SK-N-SH (cell line): Measurements from ENCODE around the gene HECTD3.

Source experiments
- CTCF ChIP-seq: fragments of 200-600 bp; sonication (generic); IDR thresholded peaks from 2 replicates; pipeline ENCODE4 v1.6.1; 2017; ENCODE audit warnings: antibody characterized with exemption, mild to moderate bottlenecking, moderate library complexity
- FOSL2 ChIP-seq: IDR thresholded peaks from 2 replicates; pipeline ENCODE4 v1.4.0; 2012; ENCODE audit warnings: low read depth, mild to moderate bottlenecking, moderate library complexity, borderline replicate concordance
- FOXM1 ChIP-seq: IDR thresholded peaks from 2 replicates; pipeline ENCODE4 v1.4.0; 2012; ENCODE audit warnings: low read depth, mild to moderate bottlenecking
- JUND ChIP-seq: IDR thresholded peaks from 2 replicates; pipeline ENCODE4 v1.4.0; 2012
- REST ChIP-seq: IDR thresholded peaks from 2 replicates; pipeline ENCODE4 v1.6.1; 2012; ENCODE audit warnings: mild to moderate bottlenecking, low read depth, low read length, moderate library complexity
- RFX5 ChIP-seq: IDR thresholded peaks from 2 replicates; pipeline ENCODE4 v1.6.1; 2012; ENCODE audit warnings: mild to moderate bottlenecking, improper control_type of control experiment, low read length
- SMC3 ChIP-seq: IDR thresholded peaks from 2 replicates; pipeline ENCODE4 v1.6.1; 2012; ENCODE audit warnings: low read depth, low read length, improper control_type of control experiment
- TAF1 ChIP-seq: IDR thresholded peaks from 2 replicates; pipeline ENCODE4 v1.6.1; 2012; ENCODE audit warnings: low read depth, mild to moderate bottlenecking, low read length, moderate library complexity, borderline replicate concordance

GRCh38 chr1:45051005-45051772, 40.1 kb upstream of the HECTD3 start:
- TF ChIP-seq FOXM1, result no peak
- TF ChIP-seq TAF1, result no peak
- TF ChIP-seq FOSL2, result no peak
- TF ChIP-seq CTCF, result no peak
- TF ChIP-seq RFX5, result no peak
- TF ChIP-seq SMC3, result no peak
- TF ChIP-seq REST, result no peak
- TF ChIP-seq JUND, result no peak
